HG03520 (cell line): ENCODE results near the gene KCNIP4.

Experiments used
- ATAC-seq: cut with Tn5 transposase; IDR thresholded peaks from one replicate; pipeline ENCODE4 v1.9.1; 2021; ENCODE audit warnings: mild to moderate bottlenecking, moderate library complexity; ENCODE audit not compliant: unreplicated experiment

The KCNIP4 gene

GRCh38 chr4:21512353-21512752 is 436.2 kb downstream of the KCNIP4 start:
- ATAC-seq: no peak

- no peak for ATAC-seq
These were observed 441.1 kb downstream of the KCNIP4 start for GRCh38 chr4:21507439-21507838.

GRCh38 chr4:21490682-21491081 is 457.9 kb downstream of the KCNIP4 start:
- no peak for ATAC-seq

GRCh38 chr4:21476757-21477156 is 471.8 kb downstream of the KCNIP4 start:
- no peak for ATAC-seq

DNA sequence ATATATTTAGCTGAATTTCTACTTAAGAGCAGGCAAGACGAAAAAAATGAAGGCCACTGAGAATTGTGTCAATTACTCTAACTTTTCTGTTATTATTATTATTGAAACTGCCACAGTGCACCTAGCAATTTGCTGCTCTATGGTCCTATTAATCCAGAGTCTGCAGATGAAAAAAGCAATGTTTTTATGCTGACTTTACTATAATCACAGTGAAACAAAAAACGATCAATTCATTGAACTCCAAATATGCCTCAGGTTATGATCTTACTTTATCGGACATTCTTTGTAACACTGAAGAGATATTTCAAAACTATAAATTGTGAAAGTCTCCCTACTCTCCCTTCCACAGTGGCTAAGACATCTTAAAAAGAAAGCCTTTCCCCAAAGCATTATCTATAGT is 474.4 kb downstream of the KCNIP4 start:
- ATAC-seq: no peak

- no peak for ATAC-seq
These were observed 478.0 kb downstream of the KCNIP4 start for GRCh38 chr4:21470535-21470934.

GRCh38 chr4:21469438-21470300 is 478.9 kb downstream of the KCNIP4 start:
- no peak for ATAC-seq

DNA sequence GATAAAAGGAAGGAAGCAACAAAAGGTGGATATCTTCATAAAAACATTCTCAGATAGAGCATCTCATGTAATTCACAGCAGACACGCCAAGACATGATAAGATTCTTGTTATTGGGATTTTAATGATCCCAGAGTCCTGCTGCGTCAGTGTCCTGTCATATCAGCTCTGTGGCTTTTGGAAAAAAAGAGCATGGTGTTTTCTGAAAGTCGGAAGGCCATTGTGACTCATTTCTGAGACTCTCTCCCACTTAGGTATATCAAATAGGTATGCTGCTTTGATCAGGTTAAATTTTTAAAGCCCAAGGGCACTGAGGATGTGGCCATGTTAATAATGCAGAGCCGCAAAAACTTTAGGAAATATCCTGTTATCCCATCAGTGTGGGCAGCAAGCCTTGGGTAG is 481.0 kb downstream of the KCNIP4 start:
- ATAC-seq: no peak

DNA sequence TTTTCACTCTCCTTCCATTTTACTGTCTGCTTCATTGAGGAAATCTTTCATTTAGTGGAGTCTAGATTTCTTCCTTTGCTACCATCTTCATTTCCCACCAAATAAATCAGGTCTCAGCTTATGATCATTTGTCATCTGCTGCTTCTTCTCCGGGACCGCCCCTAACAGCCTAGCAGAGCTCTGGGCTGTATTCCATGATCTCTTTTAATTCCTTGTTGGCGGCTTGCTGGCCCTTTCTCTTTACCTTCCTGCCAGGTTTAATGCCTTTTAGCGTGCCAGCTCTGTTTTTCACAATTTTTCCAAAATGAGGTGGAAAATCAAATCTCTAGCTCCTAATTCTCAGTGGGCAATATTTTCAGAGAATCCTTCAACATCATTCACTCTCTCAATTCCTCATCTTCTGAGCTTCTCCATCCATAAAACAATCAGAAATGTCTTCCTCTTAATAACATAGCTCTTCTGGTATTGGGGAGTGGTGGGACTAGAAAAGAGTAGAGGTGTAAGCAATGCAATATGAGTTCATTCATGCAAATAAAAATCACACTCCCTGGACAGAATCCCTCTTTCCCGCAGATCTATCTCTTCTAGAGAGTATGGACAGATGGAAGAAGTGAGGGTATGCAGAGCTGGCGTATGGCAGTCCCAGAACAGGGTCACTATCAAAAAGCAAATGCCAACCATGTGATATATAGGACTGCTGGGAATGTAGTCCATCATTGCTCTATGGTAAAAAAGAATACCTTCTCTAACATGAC is 491.3 kb downstream of the KCNIP4 start:
- ATAC-seq: no peak

DNA sequence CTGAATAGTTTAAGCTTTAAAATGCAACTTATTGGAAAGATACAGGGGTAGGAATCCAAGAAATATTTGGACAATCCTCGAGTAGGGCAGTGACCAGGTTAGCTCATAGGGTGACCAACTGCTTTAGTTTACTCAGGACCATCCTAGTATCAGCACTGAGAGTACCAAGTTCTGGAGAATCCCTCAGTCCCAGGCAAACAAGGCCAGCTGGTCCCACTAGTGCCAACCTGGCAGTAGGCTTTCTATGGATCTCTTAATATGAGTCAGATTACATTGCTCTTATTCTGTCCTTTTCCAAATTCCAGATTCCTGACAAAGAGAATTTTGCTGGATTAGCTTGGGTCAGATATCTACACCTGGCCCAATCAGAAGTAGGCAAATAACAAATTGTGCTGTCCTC is 493.7 kb downstream of the KCNIP4 start:
- no peak for ATAC-seq

- ATAC-seq: no peak
These were observed 494.4 kb downstream of the KCNIP4 start for GRCh38 chr4:21454201-21454600.

DNA sequence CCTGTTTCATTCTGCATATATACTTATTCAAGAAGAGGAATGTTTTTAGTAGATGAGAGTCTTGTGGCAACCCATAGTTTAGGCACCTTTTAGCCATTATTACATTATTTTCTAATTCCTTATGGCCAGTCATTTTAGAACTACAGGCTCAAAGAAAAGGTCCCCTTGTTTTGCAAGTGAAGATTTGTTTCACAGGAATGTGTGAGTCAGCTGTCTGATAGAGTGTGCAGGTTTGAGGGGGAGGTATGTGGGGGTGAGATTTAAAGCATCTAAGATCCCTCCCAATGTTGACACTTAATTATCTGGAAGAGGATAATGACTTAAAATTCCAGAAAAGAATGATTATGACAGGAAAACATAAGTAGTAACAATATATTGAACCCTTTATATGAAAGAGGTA is 495.6 kb downstream of the KCNIP4 start:
- no peak for ATAC-seq

- ATAC-seq: no peak
These were observed 497.5 kb downstream of the KCNIP4 start for GRCh38 chr4:21451032-21451431.

DNA sequence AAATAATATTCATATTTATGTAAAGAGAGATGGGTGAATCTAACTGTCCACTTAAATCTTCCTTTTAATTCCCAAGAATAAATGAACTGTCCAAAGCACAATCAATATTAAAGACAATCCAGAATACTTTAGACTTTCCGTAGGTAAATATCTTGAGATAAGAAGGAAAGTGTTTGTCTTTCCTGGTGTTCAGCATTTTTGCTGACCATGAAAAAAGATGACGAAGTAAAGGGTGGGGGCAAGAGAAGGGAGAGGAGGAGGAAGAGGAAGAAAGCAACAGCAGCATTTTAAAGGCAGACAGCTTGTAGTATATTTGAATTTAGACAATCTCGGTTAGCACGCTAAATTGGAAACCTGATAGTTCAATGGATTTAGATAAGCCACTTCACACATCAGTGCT is 498.2 kb downstream of the KCNIP4 start:
- ATAC-seq: no peak

DNA sequence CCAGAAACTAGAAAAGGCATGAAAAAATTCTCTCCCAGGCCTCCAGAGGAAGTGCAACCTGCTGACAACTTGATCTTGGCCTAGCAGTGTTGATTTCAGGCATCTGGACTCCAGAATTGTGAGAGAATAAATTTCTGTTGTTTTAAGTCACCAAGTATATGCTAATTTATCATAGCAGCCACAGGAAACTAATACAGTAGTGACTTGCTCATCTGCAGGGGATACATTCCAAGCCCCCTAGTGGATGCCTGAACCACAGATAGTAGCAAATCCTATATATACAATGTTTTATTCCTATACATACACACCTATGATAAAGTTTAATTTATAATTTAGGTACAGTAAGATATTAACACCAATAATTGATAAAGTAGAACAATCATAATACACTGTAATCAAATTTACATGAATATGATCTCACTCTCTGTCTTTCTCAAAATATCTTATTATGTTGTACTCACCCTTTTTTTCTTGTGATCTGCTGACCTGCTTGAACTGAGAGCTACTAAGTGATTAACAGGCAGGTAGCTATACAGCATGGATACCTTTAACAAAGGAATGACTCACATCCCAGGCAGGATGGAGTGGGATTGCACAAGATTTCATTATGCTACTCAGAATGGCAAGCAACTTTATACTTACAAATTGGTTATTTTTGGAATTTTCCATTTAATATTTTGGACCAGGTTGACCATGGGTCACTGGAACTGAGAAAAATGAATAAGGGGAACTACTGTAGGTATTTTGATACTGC is 501.1 kb downstream of the KCNIP4 start:
- ATAC-seq: no peak

DNA sequence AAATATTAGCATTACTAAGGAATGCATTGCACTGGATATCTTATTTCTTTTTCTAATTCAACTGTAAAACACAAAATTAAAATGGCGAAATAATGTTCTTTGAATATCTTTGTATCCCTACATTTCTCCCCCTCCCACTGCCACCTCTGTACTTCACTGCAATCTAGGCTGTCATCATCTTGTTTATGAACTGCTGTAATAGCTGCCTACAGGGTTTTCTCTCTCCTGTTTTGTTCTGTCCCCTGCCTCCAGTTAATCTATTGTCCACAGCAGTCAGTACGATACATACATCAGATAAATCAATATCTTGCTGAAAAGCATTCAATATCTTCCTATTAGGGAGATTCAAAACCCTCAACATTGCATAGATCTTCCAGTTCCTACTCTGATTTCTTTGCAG is 528.4 kb downstream of the KCNIP4 start:
- ATAC-seq: no peak

DNA sequence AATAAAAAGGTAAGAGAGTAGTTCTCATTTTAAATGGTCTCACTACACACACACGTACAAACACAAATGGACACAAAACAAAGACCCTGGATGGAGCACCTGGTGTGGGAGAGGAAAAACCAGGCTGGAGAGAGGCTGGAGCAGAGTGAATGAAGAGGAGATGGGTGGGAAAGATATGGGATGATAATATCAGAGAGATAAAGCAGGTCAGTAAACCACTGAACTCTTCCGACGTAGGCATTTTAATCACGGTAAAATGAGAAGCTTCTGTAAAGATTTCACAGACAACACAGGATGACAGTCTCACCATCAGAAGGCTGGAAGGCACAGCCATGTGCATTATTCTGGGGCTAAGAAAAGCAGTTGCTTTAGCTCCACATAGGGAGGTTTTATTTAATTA is 532.8 kb downstream of the KCNIP4 start:
- ATAC-seq: no peak

GRCh38 chr4:21413807-21414370 is 534.7 kb downstream of the KCNIP4 start:
- no peak for ATAC-seq

- no peak for ATAC-seq
These were observed 537.5 kb downstream of the KCNIP4 start for GRCh38 chr4:21411086-21411485.

GRCh38 chr4:21410372-21410771 is 538.2 kb downstream of the KCNIP4 start:
- ATAC-seq: no peak

DNA sequence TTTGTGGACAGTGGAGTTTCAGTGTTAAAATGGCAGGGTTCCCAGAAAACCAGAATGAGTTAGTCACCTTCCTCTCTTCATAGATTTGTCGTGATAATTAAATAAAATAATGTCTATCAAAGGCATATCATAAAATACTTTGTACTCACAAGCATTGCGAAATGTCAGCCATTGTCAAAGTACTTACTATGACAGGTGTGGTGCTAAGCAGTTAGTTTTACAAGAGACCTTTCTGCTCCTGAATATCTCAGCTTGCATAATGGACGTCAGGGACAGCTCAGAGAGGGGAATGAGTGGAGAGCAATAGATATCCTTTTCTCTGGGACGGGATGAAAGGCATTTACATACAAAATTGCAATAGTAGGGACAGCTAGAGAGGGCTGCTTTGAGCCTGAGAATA is 560.9 kb downstream of the KCNIP4 start:
- ATAC-seq: no peak
